CD4-positive, alpha-beta T cell treated with Interleukin-10 for 1 hour (primary cell): Measurements from ENCODE around the gene LETMD1.

Source experiments
- DNase-seq: peaks from one replicate; pipeline ENCODE4 v3.0.0-alpha.2; 2020

Gene LETMD1

DNA sequence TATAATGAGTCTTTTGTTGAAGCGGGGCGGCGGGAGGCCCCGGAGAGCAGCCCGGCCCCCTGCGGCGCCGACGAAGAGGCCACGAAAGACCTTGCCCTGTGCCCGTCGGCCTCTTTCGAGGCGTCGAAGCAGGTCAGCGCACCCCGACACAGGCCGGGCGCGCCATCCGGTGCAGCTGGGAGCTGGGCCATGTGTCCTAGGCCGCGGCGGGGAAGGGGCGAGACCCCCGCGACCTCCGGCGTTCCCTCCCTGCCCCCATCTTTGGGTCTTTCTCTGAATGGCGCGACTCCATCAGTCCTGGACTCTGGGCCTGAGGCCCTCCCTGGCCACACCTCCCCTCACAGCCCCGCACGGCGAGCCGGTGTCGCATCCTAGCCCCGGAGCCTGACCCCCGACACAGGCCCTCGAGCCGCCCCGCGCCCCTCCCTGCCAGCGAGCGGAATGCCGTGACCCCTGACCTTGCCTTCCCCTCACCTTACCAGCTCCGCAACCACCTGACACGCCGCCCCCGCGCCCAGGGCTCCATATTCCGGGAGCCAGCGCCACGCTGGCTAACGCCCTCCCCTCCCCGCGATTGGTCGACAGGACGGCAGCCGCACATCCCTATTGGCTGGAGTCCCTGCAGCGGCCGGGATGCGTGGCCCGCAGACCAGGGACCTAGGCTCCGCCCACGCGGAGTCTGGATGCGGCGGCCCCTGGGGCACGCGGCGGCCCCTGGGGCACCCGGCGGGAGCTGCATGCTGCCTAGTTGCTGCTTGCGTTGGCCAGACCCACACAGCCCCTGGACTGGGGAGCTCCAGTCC lies 22.1 kb upstream of the LETMD1 start, which contains the start of gene SLC11A2:
TSS of gene SLC11A2 (minus strand) at position 549 of the 803 bp plus-strand sequence. CDS start 15,656 bp downstream, outside the sequence.
- DNase-seq = peak; percentile 92

DNA sequence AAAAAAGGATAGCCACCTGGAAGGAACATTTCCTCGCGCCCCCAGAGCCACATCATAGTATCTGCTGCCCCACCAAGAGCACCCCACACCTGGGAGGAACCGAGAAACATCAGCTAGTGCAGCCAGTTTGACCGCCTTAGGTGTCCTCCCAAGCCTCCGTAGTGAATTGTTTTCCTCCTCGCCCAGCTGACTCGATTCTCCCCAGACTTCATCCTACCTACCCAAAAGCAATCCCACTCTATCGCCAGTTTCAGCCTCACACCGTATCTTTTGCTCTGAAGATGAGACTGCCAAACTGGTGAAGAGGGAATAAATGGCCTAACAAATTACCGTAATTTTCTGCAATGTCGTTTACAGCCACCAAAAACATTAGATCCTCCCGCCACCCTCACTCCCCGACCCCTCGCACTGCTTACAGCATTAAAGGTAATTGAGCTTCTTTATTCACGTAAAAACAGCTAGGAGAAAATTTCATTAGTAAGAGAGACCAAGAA lies 20.7 kb upstream of the LETMD1 start:
- no peak for DNase-seq

DNA sequence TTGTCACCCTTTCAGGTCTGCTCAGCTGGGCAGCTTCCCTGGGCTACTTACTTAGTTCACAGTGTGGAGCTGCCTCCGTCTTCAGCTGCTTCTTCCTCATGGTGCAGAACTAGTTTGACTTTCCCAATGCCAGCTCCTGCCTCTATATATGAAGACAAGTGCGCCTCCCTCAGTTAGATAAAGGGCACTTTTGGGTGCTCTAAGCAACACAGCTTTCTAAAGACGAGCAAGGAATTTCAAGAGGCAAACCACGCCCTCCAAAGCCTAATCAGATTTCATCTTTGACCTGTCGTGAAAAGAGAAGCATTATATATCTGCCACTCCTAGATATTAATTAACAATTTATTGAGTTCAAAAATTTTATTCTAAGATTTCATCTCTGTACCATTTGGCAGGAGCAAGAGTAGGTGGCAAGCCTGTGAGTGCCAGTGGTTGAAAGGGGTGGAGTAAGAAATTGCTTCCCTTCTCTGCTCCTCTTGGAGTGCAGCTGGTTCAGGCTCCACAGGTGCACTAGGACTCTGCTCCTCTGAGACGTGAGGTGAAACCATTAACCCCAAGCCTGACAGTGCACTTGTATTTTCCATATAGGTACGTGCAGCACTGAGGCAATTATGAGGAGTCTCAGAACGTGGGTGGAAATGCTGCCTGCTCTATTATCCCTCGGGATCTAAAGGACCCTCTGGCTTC lies 19.9 kb upstream of the LETMD1 start:
- DNase-seq = peak; percentile 40

DNA sequence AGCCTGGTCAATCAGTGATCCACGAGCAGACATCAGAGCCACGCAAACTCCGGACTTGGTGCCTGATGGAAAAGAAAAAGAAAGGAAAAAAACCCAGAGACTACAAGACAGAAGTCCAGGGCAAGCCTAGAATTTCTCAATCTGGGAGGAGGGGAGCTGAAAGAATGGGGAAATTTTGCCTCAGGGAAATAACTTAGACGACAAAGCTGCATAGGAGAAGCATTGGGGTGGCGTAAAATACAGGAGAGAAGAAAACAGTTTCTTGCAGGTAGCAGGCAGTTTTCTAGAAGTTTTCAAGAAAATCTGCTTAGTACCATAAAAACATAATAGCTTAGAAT lies 19.3 kb upstream of the LETMD1 start:
- DNase-seq = no peak

DNA sequence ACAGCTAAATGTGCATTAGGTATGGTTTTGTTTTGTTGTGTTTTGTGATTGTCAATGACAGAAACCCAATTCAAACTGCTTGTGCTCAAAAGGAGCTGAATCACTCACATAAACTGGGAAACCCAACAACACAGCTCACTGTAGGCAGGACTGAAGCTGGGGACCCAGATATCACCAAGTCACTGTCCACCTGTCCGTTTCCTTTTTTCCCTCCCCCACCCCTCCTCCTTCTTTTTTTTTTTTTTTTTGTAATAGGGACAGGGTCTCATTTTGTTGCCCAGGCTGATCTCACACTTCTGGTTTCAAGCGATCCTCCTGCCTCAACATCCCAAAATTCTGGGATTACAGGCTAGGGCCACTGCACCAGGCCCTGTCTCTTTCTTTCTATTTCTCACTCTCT lies 15.1 kb upstream of the LETMD1 start:
- DNase-seq = no peak

- DNase-seq = no peak
Measured at GRCh38 chr12:51033457-51034089, 14.6 kb upstream of the LETMD1 start.

GRCh38 chr12:51036279-51036678 lies 11.8 kb upstream of the LETMD1 start:
- DNase-seq = no peak

DNA sequence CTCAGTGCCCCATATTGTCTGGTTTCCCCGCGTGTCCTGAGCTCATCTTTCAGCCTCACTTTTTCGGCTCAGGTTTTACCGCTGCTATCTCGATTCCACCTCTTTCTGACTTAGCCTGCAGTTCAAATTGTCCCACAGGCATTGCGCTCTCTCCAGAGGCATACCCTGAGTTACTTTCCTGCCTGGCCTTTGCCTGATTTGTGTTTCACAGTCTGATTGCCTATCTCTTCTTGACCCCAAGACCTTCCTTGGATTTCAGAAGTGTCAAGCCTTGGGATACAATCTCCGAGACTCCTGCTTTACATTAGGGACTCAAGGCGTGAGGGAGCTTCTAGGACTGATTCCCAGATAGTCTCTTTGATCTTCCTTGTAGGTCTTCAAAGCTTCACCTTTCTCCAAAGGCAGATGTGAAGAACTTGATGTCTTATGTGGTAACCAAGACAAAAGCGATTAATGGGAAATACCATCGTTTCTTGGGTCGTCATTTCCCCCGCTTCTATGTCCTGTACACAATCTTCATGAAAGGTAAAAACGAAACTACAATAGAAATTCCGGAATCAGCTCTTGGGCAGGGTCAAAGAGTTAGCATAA lies 629 bp downstream of the LETMD1 start:
- peak; percentile 57 for DNase-seq

DNA sequence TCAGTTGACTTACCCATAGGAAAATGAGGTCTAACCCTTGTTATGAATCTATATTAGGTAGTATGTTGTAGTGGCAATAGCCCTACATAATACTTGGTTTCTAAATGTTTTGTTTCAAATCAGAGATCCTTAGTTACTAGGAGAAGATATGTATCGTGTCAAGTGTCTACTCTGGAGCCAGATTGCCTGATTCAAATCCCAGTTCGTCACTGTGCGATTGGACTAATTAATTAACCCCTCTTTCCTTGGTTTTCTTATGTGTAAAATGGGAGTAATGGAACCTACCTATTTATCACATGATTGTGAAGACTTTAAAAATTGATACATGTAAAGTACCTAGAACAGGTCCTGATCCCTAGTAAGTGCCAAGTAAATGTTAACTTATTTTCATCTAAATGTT lies 1.4 kb downstream of the LETMD1 start:
- no peak for DNase-seq

DNA sequence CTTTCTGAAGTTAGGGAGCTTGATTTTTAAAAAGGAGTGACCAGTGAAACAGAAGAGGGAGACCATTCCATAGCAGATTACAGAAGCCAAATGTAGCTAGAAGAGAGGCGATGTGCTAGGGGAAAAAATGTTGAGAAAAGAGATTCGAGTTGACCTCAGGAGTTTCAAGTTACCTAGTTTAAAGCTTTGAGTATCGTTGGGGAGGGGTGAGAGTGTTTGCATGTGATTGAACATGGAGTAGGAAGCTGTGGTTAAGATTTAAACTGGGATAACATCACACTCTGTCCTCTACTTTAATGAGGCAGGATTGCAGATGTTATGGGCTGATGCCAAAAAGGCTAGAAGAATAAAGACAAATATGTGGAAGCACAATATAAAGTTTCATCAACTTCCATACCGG lies 3.7 kb downstream of the LETMD1 start:
- no peak for DNase-seq

GRCh38 chr12:51055060-51055459 lies 6.9 kb downstream of the LETMD1 start:
- no peak for DNase-seq

DNA sequence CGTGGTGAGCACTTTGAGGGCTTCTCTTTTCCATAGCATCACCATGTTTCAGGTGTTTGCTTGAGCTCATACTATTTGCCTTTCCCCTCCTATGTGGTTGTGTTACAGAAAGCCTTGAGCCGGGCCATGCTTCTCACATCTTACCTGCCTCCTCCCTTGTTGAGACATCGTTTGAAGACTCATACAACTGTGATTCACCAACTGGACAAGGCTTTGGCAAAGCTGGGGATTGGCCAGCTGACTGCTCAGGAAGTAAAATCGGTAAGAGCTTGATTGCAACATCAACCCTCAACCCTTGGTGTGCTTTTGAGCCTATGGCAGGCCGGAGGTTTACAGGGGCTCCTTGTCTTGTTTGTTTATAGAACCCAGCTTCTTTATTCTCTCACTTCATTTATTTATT lies 8.1 kb downstream of the LETMD1 start:
- no peak for DNase-seq

DNA sequence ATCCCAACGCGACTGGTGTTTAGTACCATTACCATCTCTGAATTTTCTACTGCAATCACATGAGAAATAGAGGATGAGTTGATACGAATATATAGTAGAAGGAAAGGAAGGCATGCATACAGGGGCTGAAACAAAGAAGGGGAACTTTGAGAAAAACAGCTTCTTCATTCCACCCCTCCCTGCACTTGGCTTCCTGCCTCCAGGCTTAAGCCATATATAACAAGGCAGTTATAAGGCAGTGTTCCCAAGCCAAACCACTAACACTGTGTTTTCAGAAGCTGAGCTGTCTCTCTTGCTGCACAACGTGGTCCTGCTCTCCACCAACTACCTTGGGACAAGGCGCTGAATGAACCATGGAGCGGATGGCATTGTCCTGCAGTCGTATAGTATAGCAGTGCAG lies 11.0 kb downstream of the LETMD1 start:
- DNase-seq = no peak

DNA sequence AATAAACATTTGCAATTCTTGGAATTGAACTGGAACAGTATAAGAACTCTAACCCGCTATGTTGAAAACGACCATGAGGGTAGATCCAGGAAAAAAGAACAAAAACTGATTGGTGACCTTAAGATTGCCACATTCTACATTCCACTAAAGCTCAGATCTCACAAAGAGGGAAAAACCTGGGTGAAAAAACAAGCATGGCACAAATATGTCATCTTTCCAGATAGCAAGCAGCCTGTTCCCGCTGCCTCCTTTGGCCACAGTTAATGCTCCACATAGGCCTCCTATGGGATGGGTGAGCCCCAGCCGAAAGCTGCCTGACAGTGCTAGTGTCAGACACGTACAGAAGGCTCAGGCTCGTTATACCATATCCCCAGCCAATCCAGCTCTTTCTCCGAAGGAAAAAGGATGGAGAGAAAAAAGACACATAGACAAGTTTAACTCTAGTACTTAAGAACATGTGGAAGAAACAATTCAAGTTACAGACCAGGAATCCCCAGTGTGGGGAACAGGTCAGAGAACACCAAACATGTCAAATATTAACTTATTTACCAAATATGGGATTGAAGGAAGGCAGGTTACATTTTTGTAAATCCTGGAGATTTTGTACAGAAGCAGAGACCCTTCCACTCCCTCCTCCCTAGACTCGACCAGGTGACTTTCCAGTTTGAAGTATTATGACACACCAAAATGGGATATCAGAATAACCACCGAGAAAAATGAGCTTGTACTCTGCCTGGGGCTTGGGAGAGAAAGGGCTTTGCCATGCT lies 14.7 kb downstream of the LETMD1 start:
- no peak for DNase-seq

GRCh38 chr12:51065530-51065929 lies 17.4 kb downstream of the LETMD1 start:
- DNase-seq = no peak

GRCh38 chr12:51067229-51067628 lies 19.1 kb downstream of the LETMD1 start:
- no peak for DNase-seq

GRCh38 chr12:51067771-51068170 lies 19.6 kb downstream of the LETMD1 start:
- no peak for DNase-seq

DNA sequence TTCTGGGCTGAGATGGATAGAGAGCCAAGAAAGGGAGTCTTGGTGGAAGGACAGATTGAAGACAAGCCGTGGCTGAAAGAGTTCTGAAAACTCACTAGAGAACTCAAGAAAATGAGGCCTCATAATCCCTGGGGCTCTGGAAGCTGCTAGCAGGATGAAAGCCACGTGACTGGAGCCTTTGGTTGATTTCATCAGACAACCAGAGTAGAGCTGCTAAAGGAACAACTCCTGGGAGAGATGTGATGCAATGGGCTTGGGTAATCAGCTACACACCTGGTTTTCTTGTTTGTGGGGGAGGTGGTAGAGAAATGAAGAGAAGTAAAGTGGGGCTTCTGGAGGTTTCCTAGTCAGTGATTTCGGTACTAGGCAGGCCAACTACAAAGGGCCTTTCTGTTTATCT lies 21.9 kb downstream of the LETMD1 start:
- no peak for DNase-seq

DNA sequence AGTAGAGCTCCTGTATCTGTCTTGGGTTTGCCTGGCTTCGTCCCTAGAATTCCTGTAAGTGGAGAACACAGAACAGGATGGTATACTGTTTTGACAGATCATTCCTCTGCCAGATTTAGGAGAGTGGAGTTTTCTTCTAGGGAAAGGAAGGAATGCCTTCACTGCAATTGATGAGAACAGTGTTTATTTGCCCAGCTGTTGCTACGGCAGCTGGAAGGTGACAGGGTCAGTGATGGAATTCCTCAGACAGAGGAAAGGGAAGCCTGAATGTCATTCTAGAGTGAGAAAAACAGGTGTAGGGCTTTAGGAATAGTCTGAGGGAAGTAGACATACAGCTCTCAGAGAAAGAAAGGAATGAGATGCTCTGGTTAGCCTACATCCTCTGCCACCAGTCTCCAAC lies 23.5 kb downstream of the LETMD1 start:
- no peak for DNase-seq

GRCh38 chr12:51075390-51075789 lies 27.3 kb downstream of the LETMD1 start:
- no peak for DNase-seq

DNA sequence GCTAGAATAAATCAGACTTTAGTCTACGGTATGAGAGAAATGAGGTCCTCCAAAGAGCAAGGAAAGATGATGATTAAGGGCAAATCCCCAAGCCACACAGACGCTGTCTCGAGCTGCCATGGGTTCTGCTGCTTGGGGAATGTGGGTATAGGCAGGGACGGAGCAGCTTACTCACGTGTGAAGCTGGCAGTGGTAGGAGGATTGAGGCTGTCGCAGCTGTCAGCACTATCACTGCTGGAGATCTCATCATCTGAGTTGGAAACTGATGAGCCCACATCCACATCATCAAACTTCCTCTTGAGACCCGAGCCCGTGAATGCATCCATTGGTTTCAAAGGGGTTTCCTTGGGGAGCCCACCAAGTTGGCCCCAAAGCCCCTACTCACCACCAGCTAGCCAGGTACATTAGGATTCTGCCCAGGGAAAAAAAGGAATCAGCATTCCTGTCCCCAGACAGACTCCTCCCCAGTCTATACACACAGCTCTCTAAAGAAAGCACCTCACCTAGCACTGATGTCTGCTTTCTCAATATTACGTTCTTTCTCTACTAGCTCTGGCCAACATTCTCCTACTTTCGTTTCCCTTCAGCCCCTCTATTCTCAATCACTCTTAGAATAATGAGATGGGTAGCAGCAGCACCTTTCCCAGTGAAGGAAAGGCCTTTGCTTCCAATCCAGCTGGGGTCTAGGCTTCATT lies 28.3 kb downstream of the LETMD1 start:
- DNase-seq = no peak

DNA sequence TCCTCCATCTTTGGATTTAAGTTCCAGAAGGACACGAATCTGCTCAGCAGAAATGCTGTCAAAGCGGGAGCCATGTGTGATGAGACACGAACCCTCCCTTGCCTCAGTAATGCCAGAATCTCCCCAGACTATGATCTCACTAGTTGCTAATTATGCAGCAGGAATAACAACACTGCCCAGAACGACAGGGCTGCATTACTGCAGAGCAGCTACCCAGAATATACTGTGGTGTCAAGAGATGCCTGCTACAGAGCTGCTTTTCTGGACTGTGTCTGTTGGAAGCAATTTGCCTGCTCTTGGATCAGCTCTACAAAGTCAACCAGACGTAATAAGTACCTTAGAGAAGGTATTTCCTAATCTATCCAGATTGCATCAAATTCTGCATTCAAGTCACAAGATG lies 29.8 kb downstream of the LETMD1 start:
- DNase-seq = no peak
